GM19324 (cell line): ENCODE measurements around the gene DDR2.
A peak's percentile ranks its signal among the peaks of the same experiment; 100 is the strongest.
"Not testable (repeated sequence)": the region's sequence is repeated elsewhere in the genome, so short reads cannot be mapped to it uniquely, and the experiment has no call there.

Experiments
- ATAC-seq: cut with Tn5 transposase; IDR thresholded peaks from one replicate; pipeline ENCODE4 v1.9.1; 2021; ENCODE audit warnings: mild to moderate bottlenecking, moderate library complexity; ENCODE audit not compliant: unreplicated experiment, low FRiP score

DDR2 gene

GRCh38 chr1:162717548-162718184 is 85.4 kb downstream of the DDR2 start:
- ATAC-seq: no peak

- ATAC-seq: no peak
Observed at GRCh38 chr1:162719678-162720077, 87.4 kb downstream of the DDR2 start.

- no peak for ATAC-seq
Observed at GRCh38 chr1:162720996-162721395, 88.7 kb downstream of the DDR2 start.

GRCh38 chr1:162721471-162721870 is 89.2 kb downstream of the DDR2 start:
- no peak for ATAC-seq

- no peak for ATAC-seq
Observed at GRCh38 chr1:162722036-162722435, 89.8 kb downstream of the DDR2 start.

- no peak for ATAC-seq
Observed at GRCh38 chr1:162724583-162725120, 92.4 kb downstream of the DDR2 start.

GRCh38 chr1:162725301-162725837 is 93.1 kb downstream of the DDR2 start:
- no peak for ATAC-seq

- no peak for ATAC-seq
Observed at GRCh38 chr1:162726555-162726954, 94.3 kb downstream of the DDR2 start.

- ATAC-seq: not testable (repeated sequence)
Observed at GRCh38 chr1:162727493-162727892, 95.2 kb downstream of the DDR2 start.

- no peak for ATAC-seq
Observed at GRCh38 chr1:162728573-162728972, 96.3 kb downstream of the DDR2 start.

- not testable (repeated sequence) for ATAC-seq
Observed at GRCh38 chr1:162729195-162729774, 97.0 kb downstream of the DDR2 start.

GRCh38 chr1:162732094-162732493 is 99.8 kb downstream of the DDR2 start:
- no peak for ATAC-seq

- no peak for ATAC-seq
Observed at GRCh38 chr1:162732566-162733335, 100.5 kb downstream of the DDR2 start.

GRCh38 chr1:162733336-162733590 is 101.0 kb downstream of the DDR2 start:
- ATAC-seq: no peak

- ATAC-seq: no peak
Observed at GRCh38 chr1:162734047-162734446, 101.8 kb downstream of the DDR2 start.

GRCh38 chr1:162736184-162736583 is 103.9 kb downstream of the DDR2 start:
- no peak for ATAC-seq

- ATAC-seq: peak; percentile 81
Observed at GRCh38 chr1:162736633-162737067, 104.4 kb downstream of the DDR2 start.

GRCh38 chr1:162740755-162741154 is 108.5 kb downstream of the DDR2 start:
- no peak for ATAC-seq

- ATAC-seq: no peak
Observed at GRCh38 chr1:162741574-162741973, 109.3 kb downstream of the DDR2 start.

GRCh38 chr1:162746264-162746942 is 114.1 kb downstream of the DDR2 start:
- not testable (repeated sequence) for ATAC-seq
